Adrenal gland (tissue), 5 donors: ENCODE data around the gene GFM2.
"Not testable (repeated sequence)": the region's sequence is repeated elsewhere in the genome, so short reads cannot be mapped to it uniquely, and the experiment has no call there.

Experiments used
- POLR2A ChIP-seq, 2 donors: fragments of 450-650 bp; IDR thresholded peaks; one replicate each; pipeline ENCODE4 v1.6.1; 2017; ENCODE audit warnings: antibody characterized with exemption in 2 of 2, mild to moderate bottlenecking in 2 of 2, moderate library complexity in 1 of 2
- TF ChIP-seq, protein P1 (sequence below), 6 experiments: fragments of 450-650 bp in 4 of 6; fragments of 200-600 bp in 2 of 6; sonication (generic) in 1 of 6; IDR thresholded peaks; 1 replicate in 5 of 6; 2 replicates in 1 of 6; pipeline versions ENCODE4 v1.5.1 to v1.8.0; 2016 to 2021; ENCODE audit warnings: antibody characterized with exemption in 6 of 6, mild to moderate bottlenecking in 2 of 6, moderate library complexity in 1 of 6
- donor health status: DM: no; HTN: no; CAD: no.

DNA sequence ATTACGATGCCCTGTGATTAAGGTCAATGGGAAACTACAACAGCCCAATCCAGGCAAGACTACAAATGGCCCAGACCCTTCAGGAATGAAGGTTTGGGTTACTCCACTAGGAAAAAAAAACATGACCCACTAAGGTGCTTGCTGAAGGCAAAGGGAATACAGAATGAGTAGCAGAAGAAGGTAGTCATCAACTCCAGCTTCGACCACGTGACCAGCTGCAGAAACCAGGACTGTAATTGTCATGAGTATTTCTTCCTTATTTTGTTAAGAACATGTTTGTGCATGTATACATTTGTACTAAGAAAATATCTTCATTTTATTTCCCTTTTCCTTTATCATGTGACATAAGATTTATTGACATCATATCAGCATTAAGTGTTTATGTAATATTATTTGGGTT, 24.8 kb upstream of the GFM2 start:
- TF ChIP-seq POLR2A (IDR thresholded peaks at IDR 0.05) = not testable (repeated sequence)
- TF ChIP-seq, protein P1, sequence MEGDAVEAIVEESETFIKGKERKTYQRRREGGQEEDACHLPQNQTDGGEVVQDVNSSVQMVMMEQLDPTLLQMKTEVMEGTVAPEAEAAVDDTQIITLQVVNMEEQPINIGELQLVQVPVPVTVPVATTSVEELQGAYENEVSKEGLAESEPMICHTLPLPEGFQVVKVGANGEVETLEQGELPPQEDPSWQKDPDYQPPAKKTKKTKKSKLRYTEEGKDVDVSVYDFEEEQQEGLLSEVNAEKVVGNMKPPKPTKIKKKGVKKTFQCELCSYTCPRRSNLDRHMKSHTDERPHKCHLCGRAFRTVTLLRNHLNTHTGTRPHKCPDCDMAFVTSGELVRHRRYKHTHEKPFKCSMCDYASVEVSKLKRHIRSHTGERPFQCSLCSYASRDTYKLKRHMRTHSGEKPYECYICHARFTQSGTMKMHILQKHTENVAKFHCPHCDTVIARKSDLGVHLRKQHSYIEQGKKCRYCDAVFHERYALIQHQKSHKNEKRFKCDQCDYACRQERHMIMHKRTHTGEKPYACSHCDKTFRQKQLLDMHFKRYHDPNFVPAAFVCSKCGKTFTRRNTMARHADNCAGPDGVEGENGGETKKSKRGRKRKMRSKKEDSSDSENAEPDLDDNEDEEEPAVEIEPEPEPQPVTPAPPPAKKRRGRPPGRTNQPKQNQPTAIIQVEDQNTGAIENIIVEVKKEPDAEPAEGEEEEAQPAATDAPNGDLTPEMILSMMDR (IDR thresholded peaks at IDR 0.05) = not testable (repeated sequence)
